ENCODE data around the gene ALDH4A1. TPM values are rescaled to one million over a fixed set of nuclear protein-coding genes. Genes with fewer than 3 reads are reported as not detected.

Gene ALDH4A1
- total and polyA plus RNA-seq, 4 donors: 162 to 424 (median 244) TPM

GRCh38 chr1:18943162-18943561 lies 40.8 kb upstream of the ALDH4A1 start:
- H3K4me3 ChIP-seq (ENCODE audit: low read depth in 1 of 3, low read length in 3 of 3): no peak overlapping the region
- H3K4me1 ChIP-seq (ENCODE audit: control insufficient read depth in 4 of 4, insufficient read depth in 4 of 4, low read length in 3 of 4): peaks cover under 1 to 29% (median 10%) of the 10 kb centered on the region in 4 donors
- TF ChIP-seq RXRA (IDR thresholded peaks at IDR 0.05) (no peak), HNF4G (IDR thresholded peaks at IDR 0.05) (no peak), HNF4A (conservative IDR thresholded peaks at IDR 0.05) (no peak), EGR1 (IDR thresholded peaks at IDR 0.05; ENCODE audit: low read depth in 2 of 2) (no peak), SP1 (IDR thresholded peaks at IDR 0.05) (no peak), RAD21 (IDR thresholded peaks at IDR 0.05) (no peak), REST (IDR thresholded peaks at IDR 0.05) (no peak), ATF3 (IDR thresholded peaks at IDR 0.05) (no peak), JUND (IDR thresholded peaks at IDR 0.05) (no peak), GABPA (IDR thresholded peaks at IDR 0.05 in 1 of 2, conservative IDR thresholded peaks at IDR 0.05 in 1 of 2) (no peak), NR2F2 (IDR thresholded peaks at IDR 0.05) (no peak), YY1 (IDR thresholded peaks at IDR 0.05) (no peak), TAF1 (conservative IDR thresholded peaks at IDR 0.05) (no peak), FOXA2 (IDR thresholded peaks at IDR 0.05) (no peak), FOXA1 (IDR thresholded peaks at IDR 0.05) (no peak)
- TF ChIP-seq, protein P1, sequence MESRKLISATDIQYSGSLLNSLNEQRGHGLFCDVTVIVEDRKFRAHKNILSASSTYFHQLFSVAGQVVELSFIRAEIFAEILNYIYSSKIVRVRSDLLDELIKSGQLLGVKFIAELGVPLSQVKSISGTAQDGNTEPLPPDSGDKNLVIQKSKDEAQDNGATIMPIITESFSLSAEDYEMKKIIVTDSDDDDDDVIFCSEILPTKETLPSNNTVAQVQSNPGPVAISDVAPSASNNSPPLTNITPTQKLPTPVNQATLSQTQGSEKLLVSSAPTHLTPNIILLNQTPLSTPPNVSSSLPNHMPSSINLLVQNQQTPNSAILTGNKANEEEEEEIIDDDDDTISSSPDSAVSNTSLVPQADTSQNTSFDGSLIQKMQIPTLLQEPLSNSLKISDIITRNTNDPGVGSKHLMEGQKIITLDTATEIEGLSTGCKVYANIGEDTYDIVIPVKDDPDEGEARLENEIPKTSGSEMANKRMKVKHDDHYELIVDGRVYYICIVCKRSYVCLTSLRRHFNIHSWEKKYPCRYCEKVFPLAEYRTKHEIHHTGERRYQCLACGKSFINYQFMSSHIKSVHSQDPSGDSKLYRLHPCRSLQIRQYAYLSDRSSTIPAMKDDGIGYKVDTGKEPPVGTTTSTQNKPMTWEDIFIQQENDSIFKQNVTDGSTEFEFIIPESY (IDR thresholded peaks at IDR 0.05): no peak
- TF ChIP-seq, protein P2, sequence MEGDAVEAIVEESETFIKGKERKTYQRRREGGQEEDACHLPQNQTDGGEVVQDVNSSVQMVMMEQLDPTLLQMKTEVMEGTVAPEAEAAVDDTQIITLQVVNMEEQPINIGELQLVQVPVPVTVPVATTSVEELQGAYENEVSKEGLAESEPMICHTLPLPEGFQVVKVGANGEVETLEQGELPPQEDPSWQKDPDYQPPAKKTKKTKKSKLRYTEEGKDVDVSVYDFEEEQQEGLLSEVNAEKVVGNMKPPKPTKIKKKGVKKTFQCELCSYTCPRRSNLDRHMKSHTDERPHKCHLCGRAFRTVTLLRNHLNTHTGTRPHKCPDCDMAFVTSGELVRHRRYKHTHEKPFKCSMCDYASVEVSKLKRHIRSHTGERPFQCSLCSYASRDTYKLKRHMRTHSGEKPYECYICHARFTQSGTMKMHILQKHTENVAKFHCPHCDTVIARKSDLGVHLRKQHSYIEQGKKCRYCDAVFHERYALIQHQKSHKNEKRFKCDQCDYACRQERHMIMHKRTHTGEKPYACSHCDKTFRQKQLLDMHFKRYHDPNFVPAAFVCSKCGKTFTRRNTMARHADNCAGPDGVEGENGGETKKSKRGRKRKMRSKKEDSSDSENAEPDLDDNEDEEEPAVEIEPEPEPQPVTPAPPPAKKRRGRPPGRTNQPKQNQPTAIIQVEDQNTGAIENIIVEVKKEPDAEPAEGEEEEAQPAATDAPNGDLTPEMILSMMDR (IDR thresholded peaks at IDR 0.05; ENCODE audit: low read depth, low read length, missing input control): no peak
- TF ChIP-seq, protein P3, sequence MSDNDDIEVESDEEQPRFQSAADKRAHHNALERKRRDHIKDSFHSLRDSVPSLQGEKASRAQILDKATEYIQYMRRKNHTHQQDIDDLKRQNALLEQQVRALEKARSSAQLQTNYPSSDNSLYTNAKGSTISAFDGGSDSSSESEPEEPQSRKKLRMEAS (IDR thresholded peaks at IDR 0.05): no peak
- H3K36me3 ChIP-seq (ENCODE audit: control insufficient read depth in 4 of 4, insufficient read depth in 3 of 4, low read depth in 1 of 4, low read length in 3 of 4): no peaks in the 10 kb centered on the region
- no peak for DNase-seq (ENCODE audit: low spot score)
- no peaks in the 10 kb centered on the region for H3K9me3 ChIP-seq (ENCODE audit: control insufficient read depth in 4 of 4, low read length in 3 of 4)
- H3K9ac ChIP-seq (ENCODE audit: low read depth in 1 of 2, low read length in 2 of 2): no peak overlapping the region
- 98% methylated on average over 4 of the region's 4 CpGs for WGBS
- no peaks in the 10 kb centered on the region for H3K27me3 ChIP-seq (ENCODE audit: control insufficient read depth in 4 of 4, insufficient read depth in 4 of 4, low read length in 3 of 4)
- no peak overlapping the region for H3K27ac ChIP-seq (ENCODE audit: low read depth in 1 of 2, low read length in 2 of 2)

All from liver (tissue), 9 donors.